Activated T-helper 9 cell treated with anti-CD3 and anti-CD28 coated beads, Interleukin-2, amount 50 U/mL, for 16 hours (primary cell): ENCODE data around the gene RASL12.

Experiments
- DNase-seq: peaks from one replicate; pipeline ENCODE4 v3.0.0-alpha.2; 2020; ENCODE audit warnings: low read depth

RASL12 gene

GRCh38 chr15:65092911-65093792 lies 25.4 kb upstream of the RASL12 start:
- no peak for DNase-seq

GRCh38 chr15:65091946-65092770 lies 24.4 kb upstream of the RASL12 start:
- DNase-seq: no peak

GRCh38 chr15:65089206-65089824 lies 21.5 kb upstream of the RASL12 start:
- no peak for DNase-seq

GRCh38 chr15:65088643-65089021 lies 20.8 kb upstream of the RASL12 start:
- DNase-seq: no peak

GRCh38 chr15:65087873-65088642 lies 20.3 kb upstream of the RASL12 start:
- no peak for DNase-seq

GRCh38 chr15:65087411-65087810 lies 19.6 kb upstream of the RASL12 start:
- DNase-seq: no peak

GRCh38 chr15:65086680-65087111 lies 18.9 kb upstream of the RASL12 start:
- no peak for DNase-seq

GRCh38 chr15:65085990-65086679 lies 18.3 kb upstream of the RASL12 start:
- DNase-seq: no peak

GRCh38 chr15:65085207-65085753 lies 17.5 kb upstream of the RASL12 start:
- no peak for DNase-seq

GRCh38 chr15:65084500-65085206 lies 16.9 kb upstream of the RASL12 start:
- DNase-seq: no peak

- DNase-seq: no peak
Measured at GRCh38 chr15:65083262-65083701, 15.5 kb upstream of the RASL12 start.

- DNase-seq: no peak
Measured at GRCh38 chr15:65082303-65082953, 14.6 kb upstream of the RASL12 start.

- no peak for DNase-seq
Measured at GRCh38 chr15:65081758-65082157, 14.0 kb upstream of the RASL12 start.

- no peak for DNase-seq
Measured at GRCh38 chr15:65081270-65081669, 13.5 kb upstream of the RASL12 start.

- DNase-seq: no peak
Measured at GRCh38 chr15:65079580-65079979, 11.8 kb upstream of the RASL12 start.

GRCh38 chr15:65077981-65078352 lies 10.2 kb upstream of the RASL12 start:
- peak; percentile 28 for DNase-seq

- no peak for DNase-seq
Measured at GRCh38 chr15:65077291-65077980, 9.6 kb upstream of the RASL12 start.

GRCh38 chr15:65076486-65077290 lies 8.9 kb upstream of the RASL12 start, which contains the start of gene KBTBD13:
KBTBD13 (plus strand) TSS chr15:65076746; CDS start chr15:65076816, 70 bp downstream.
- DNase-seq: no peak
